NCI-H748 treated with DMSO at 0.1 percent for 48 hours (cell line): Measurements from ENCODE around the gene TBX2.
"Not testable (repeated sequence)": the region's sequence is repeated elsewhere in the genome, so short reads cannot be mapped to it uniquely, and the experiment has no call there.

ENCODE experiments used
- DNase-seq: peaks from one replicate; lab custom pipeline; 2025; lab: John Stamatoyannopoulos, UW

Gene TBX2

GRCh38 chr17:61431594-61432311 is 32.1 kb downstream of the TBX2 start:
- DNase-seq, result no peak

GRCh38 chr17:61436273-61436672 is 36.6 kb downstream of the TBX2 start:
- DNase-seq, result no peak

GRCh38 chr17:61436995-61437704 is 37.5 kb downstream of the TBX2 start:
- DNase-seq, result no peak

- no peak for DNase-seq
Observed at GRCh38 chr17:61440697-61441096, 41.1 kb downstream of the TBX2 start.

GRCh38 chr17:61441507-61441906 is 41.9 kb downstream of the TBX2 start:
- DNase-seq, result not testable (repeated sequence)

- no peak for DNase-seq
Observed at GRCh38 chr17:61442136-61442775, 42.6 kb downstream of the TBX2 start.

- DNase-seq, result no peak
Observed at GRCh38 chr17:61442878-61443474, 43.3 kb downstream of the TBX2 start.

- DNase-seq, result no peak
Observed at GRCh38 chr17:61443475-61443882, 43.8 kb downstream of the TBX2 start.

- no peak for DNase-seq
Observed at GRCh38 chr17:61444075-61444474, 44.4 kb downstream of the TBX2 start.

GRCh38 chr17:61444831-61445230 is 45.2 kb downstream of the TBX2 start:
- DNase-seq, result no peak

- DNase-seq, result no peak
Observed at GRCh38 chr17:61447358-61447757, 47.7 kb downstream of the TBX2 start.

- DNase-seq, result no peak
Observed at GRCh38 chr17:61448042-61448441, 48.4 kb downstream of the TBX2 start.

- not testable (repeated sequence) for DNase-seq
Observed at GRCh38 chr17:61449140-61449539, 49.5 kb downstream of the TBX2 start.

- DNase-seq, result no peak
Observed at GRCh38 chr17:61449707-61450640, 50.3 kb downstream of the TBX2 start.

GRCh38 chr17:61450641-61451537 is 51.2 kb downstream of the TBX2 start:
- DNase-seq, result no peak

GRCh38 chr17:61451538-61452300 is 52.1 kb downstream of the TBX2 start:
- no peak for DNase-seq

GRCh38 chr17:61452301-61453290 is 53.0 kb downstream of the TBX2 start, which contains the start of gene TBX4:
Gene TBX4 (plus strand): TSS chr17:61452422. CDS start chr17:61456491, 4,069 bp downstream.
- DNase-seq, result no peak
